GM23248 (cell line): ENCODE data around the gene FOXK1. TPM values are rescaled to one million over a fixed set of nuclear protein-coding genes. Genes with fewer than 3 reads are reported as not detected.

Source experiments
- DNase-seq: peaks from one replicate; pipeline ENCODE4 v3.0.0-alpha.2; 2015
- H2AFZ ChIP-seq: fragments of 200-600 bp; sonication (generic); 2 replicates; pipeline ENCODE4 v1.6.1; 2016; ENCODE audit warnings: antibody characterized with exemption
- H3F3A ChIP-seq: fragments of 200-600 bp; sonication (generic); 2 replicates; pipeline ENCODE4 v1.6.1; 2016; ENCODE audit warnings: mild to moderate bottlenecking, antibody characterized with exemption, mixed run types; ENCODE audit not compliant: insufficient read depth
- H3K27ac ChIP-seq: fragments of 200-600 bp; sonication (generic); 2 replicates; pipeline ENCODE4 v1.5.1; 2016; ENCODE audit warnings: mild to moderate bottlenecking
- H3K27me3 ChIP-seq: fragments of 200-600 bp; sonication (generic); replicated peaks from 2 replicates; pipeline ENCODE4 v1.6.1; 2016; ENCODE audit warnings: mild to moderate bottlenecking; ENCODE audit not compliant: insufficient read depth
- H3K36me3 ChIP-seq: fragments of 200-600 bp; sonication (generic); 2 replicates; pipeline ENCODE4 v1.6.1; 2016; ENCODE audit warnings: low read depth, mild to moderate bottlenecking
- H3K4me1 ChIP-seq: fragments of 200-600 bp; sonication (generic); 2 replicates; pipeline ENCODE4 v1.6.1; 2016; ENCODE audit warnings: mild to moderate bottlenecking; ENCODE audit not compliant: insufficient read depth
- H3K4me2 ChIP-seq: fragments of 200-600 bp; sonication (generic); one replicate; pipeline ENCODE4 v1.6.1; 2016; ENCODE audit warnings: mild to moderate bottlenecking; ENCODE audit not compliant: unreplicated experiment
- H3K4me3 ChIP-seq: fragments of 200-600 bp; sonication (generic); 2 replicates; pipeline ENCODE4 v1.5.1; 2016; ENCODE audit warnings: mild to moderate bottlenecking
- H3K79me2 ChIP-seq: fragments of 200-600 bp; sonication (generic); 2 replicates; pipeline ENCODE4 v1.6.1; 2016; ENCODE audit warnings: mild to moderate bottlenecking; ENCODE audit not compliant: insufficient read depth
- H3K9ac ChIP-seq: fragments of 200-600 bp; sonication (generic); 2 replicates; pipeline ENCODE4 v1.6.1; 2016; ENCODE audit warnings: mild to moderate bottlenecking
- H3K9me2 ChIP-seq: fragments of 200-600 bp; sonication (generic); 2 replicates; pipeline ENCODE4 v1.6.1; 2016; ENCODE audit warnings: mixed run types, mild to moderate bottlenecking, moderate library complexity; ENCODE audit not compliant: insufficient read depth
- H3K9me3 ChIP-seq: fragments of 200-600 bp; sonication (generic); one replicate; pipeline ENCODE4 v1.6.1; 2017; ENCODE audit warnings: low read depth
- H4K20me1 ChIP-seq: fragments of 200-600 bp; sonication (generic); 2 replicates; pipeline ENCODE4 v1.6.0; 2016; ENCODE audit not compliant: insufficient read depth
- EZH2 ChIP-seq: fragments of 200-600 bp; sonication (generic); IDR thresholded peaks from 2 replicates; pipeline ENCODE4 v1.6.1; 2018; ENCODE audit warnings: antibody characterized with exemption, mild to moderate bottlenecking; ENCODE audit not compliant: insufficient read depth, poor library complexity, severe bottlenecking
- EZH2phosphoT487 ChIP-seq: fragments of 200-600 bp; sonication (generic); IDR thresholded peaks from 2 replicates; pipeline ENCODE4 v1.6.1; 2018; ENCODE audit warnings: antibody characterized with exemption, moderate library complexity, mild to moderate bottlenecking, low read depth; ENCODE audit not compliant: insufficient read depth
- WGBS, 2 experiments: methylation state at CpG; one replicate each; pipeline ENCODE4 v1.1.6; 2015 to 2017; ENCODE audit warnings: low lambda C conversion rate in 2 of 2, low coverage in 1 of 2; ENCODE audit errors: missing lambda C conversion rate in 2 of 2; 5-methylcytosine and 5-hydroxymethylcytosine counted together
- in situ Hi-C: fragments of 300-500 bp; cut with MboI; formaldehyde crosslinking; loops from 2 replicates; pipeline ENCODE4 v1.15.0; 2020
- polyA plus RNA-seq: library from polyadenylated mRNA; unstranded; fragments of >200 nt; fragmentation: Nextera tagmentation; extraction: Ambion mirVana; gene quantifications from 2 replicates; pipeline ENCODE4 v1.2.1, GENCODE V29; 2016
- total RNA-seq: library from RNA; depleted of rRNA; stranded (reverse); fragments of >200 nt; shearing (Covaris generic); gene quantifications from 2 replicates; pipeline ENCODE4 v1.2.3, GENCODE V29; 2014

The FOXK1 gene
- total and polyA plus RNA-seq, 2 experiments from 2014 or later: 8.5 to 16.4 TPM

GRCh38 chr7:4794591-4795350 is 112.7 kb downstream of the FOXK1 start:
- Histone ChIP-seq H3K4me3 (no peak overlapping the region), H3K27ac (no peak overlapping the region), H3K9me2 (no peaks in the 10 kb centered on the region), H3F3A (no peaks in the 10 kb centered on the region), H2AFZ (no peak overlapping the region), H3K4me1 (no peaks in the 10 kb centered on the region), H3K9me3 (no peaks in the 10 kb centered on the region), H3K4me2 (no peak overlapping the region), H4K20me1 (no peaks in the 10 kb centered on the region), H3K79me2 (no peaks in the 10 kb centered on the region), H3K36me3 (no peaks in the 10 kb centered on the region), H3K9ac (no peak overlapping the region), H3K27me3 (no peaks in the 10 kb centered on the region)
- 86 to 90% methylated on average over 24 of the region's 24 CpGs for WGBS, 2 experiments
- DNase-seq: no peak
- TF ChIP-seq EZH2phosphoT487 (no peak), EZH2 (no peak)
- in situ Hi-C loops: loop anchor here (10.0 kb wide), 1 partner anchor 290 kb away; no protein-coding TSS in a partner anchor

GRCh38 chr7:4796453-4796852 is 114.4 kb downstream of the FOXK1 start:
- Histone ChIP-seq H3K4me1 (no peaks in the 10 kb centered on the region), H3K79me2 (no peaks in the 10 kb centered on the region), H4K20me1 (no peaks in the 10 kb centered on the region), H3K36me3 (no peaks in the 10 kb centered on the region), H3K27ac (no peak overlapping the region), H3F3A (no peaks in the 10 kb centered on the region), H2AFZ (no peak overlapping the region), H3K9ac (no peak overlapping the region), H3K27me3 (no peaks in the 10 kb centered on the region), H3K9me3 (no peaks in the 10 kb centered on the region), H3K9me2 (no peaks in the 10 kb centered on the region), H3K4me2 (no peak overlapping the region), H3K4me3 (no peak overlapping the region)
- in situ Hi-C loops: loop anchor here (10.0 kb wide), 1 partner anchor 288 kb away; no protein-coding TSS in a partner anchor
- no peak for TF ChIP-seq EZH2phosphoT487
- TF ChIP-seq EZH2: no peak
- WGBS, 2 experiments: 88 to 91% methylated on average over 9 of the region's 9 CpGs
- DNase-seq: no peak

GRCh38 chr7:4797858-4798705 is 116.0 kb downstream of the FOXK1 start:
- Histone ChIP-seq H3K9ac (no peak overlapping the region), H3K4me3 (no peak overlapping the region), H3K27me3 (no peaks in the 10 kb centered on the region), H3K9me2 (no peaks in the 10 kb centered on the region), H3K4me2 (no peak overlapping the region), H4K20me1 (no peaks in the 10 kb centered on the region), H3K4me1 (no peaks in the 10 kb centered on the region), H3K79me2 (no peaks in the 10 kb centered on the region), H3F3A (no peaks in the 10 kb centered on the region), H2AFZ (no peak overlapping the region), H3K36me3 (no peaks in the 10 kb centered on the region), H3K27ac (no peak overlapping the region), H3K9me3 (no peaks in the 10 kb centered on the region)
- DNase-seq: peak; percentile 67
- 24 to 27% methylated on average over 35 to 36 of the region's 37 CpGs for WGBS, 2 experiments
- in situ Hi-C loops: loop anchor here (10.0 kb wide), 1 partner anchor 287 kb away; no protein-coding TSS in a partner anchor
- no peak for TF ChIP-seq EZH2phosphoT487
- no peak for TF ChIP-seq EZH2

DNA sequence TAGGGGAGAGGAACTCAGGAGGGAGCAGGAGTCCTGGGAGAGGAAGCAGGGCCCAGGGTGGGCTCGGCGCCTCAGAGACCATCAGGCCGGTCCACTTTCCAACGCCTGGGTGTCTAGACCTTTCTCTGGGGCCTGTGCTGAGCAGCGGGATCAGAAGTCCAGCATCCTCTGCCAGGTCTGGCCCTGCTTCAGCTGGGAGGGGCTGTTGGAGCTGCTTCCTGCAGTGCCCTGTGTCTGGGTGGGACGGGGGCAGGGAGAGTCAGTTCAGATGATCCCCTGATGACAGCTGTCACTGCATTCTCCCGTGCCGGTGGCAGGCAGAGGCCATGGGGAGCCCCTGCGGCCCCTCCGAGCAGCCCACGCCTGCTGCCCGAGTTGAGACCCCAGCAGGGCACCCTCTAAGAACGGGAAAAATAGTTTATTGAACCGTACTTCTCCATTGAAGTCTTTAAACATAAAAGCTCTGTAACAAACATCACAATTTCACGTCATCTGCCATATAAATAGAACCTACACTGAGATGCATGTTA is 116.7 kb downstream of the FOXK1 start:
- H3K27ac ChIP-seq: no peak overlapping the region
- H4K20me1 ChIP-seq: no peaks in the 10 kb centered on the region
- DNase-seq: no peak
- H3K4me2 ChIP-seq: no peak overlapping the region
- no peak overlapping the region for H3K4me3 ChIP-seq
- H3K9me2 ChIP-seq: no peaks in the 10 kb centered on the region
- no peaks in the 10 kb centered on the region for H3K27me3 ChIP-seq
- H2AFZ ChIP-seq: no peak overlapping the region
- H3K4me1 ChIP-seq: no peaks in the 10 kb centered on the region
- no peaks in the 10 kb centered on the region for H3K79me2 ChIP-seq
- no peaks in the 10 kb centered on the region for H3K9me3 ChIP-seq
- 56 to 62% methylated on average over 13 to 14 of the region's 15 CpGs for WGBS, 2 experiments
- no peaks in the 10 kb centered on the region for H3F3A ChIP-seq
- TF ChIP-seq EZH2phosphoT487 (no peak), EZH2 (no peak)
- H3K36me3 ChIP-seq: no peaks in the 10 kb centered on the region
- in situ Hi-C loops: loop anchor here (10.0 kb wide), 1 partner anchor 286 kb away; no protein-coding TSS in a partner anchor
- H3K9ac ChIP-seq: no peak overlapping the region
